CD4-positive, alpha-beta T cell treated with Interleukin-6 at 100 ng/mL for 8 hours (primary cell): ENCODE results near the gene NODAL.
A peak's percentile ranks its signal among the peaks of the same experiment; 100 is the strongest.

Source experiments
- DNase-seq: peaks from one replicate; pipeline ENCODE4 v3.0.0-alpha.2; 2020; ENCODE audit warnings: mixed read lengths, low spot score

The NODAL gene

GRCh38 chr10:70432561-70433263, 8.8 kb downstream of the NODAL start:
- DNase-seq, result peak; percentile 16

- no peak for DNase-seq
These were observed 9.4 kb downstream of the NODAL start for GRCh38 chr10:70432101-70432500.

- DNase-seq, result no peak
These were observed 10.7 kb downstream of the NODAL start for GRCh38 chr10:70430493-70431445.

GRCh38 chr10:70426823-70427222, 14.7 kb downstream of the NODAL start:
- DNase-seq, result no peak

GRCh38 chr10:70425096-70425495, 16.4 kb downstream of the NODAL start:
- DNase-seq, result no peak

- no peak for DNase-seq
These were observed 17.2 kb downstream of the NODAL start for GRCh38 chr10:70424320-70424719.

- no peak for DNase-seq
These were observed 22.8 kb downstream of the NODAL start for GRCh38 chr10:70418713-70419112.

GRCh38 chr10:70418229-70418628, 23.3 kb downstream of the NODAL start:
- DNase-seq, result no peak

- DNase-seq, result no peak
These were observed 23.9 kb downstream of the NODAL start for GRCh38 chr10:70417568-70417967.

GRCh38 chr10:70412356-70412755, 29.1 kb downstream of the NODAL start:
- no peak for DNase-seq

- no peak for DNase-seq
These were observed 30.9 kb downstream of the NODAL start for GRCh38 chr10:70410608-70411007.

GRCh38 chr10:70409772-70410171, 31.7 kb downstream of the NODAL start:
- no peak for DNase-seq

GRCh38 chr10:70405037-70405824, 36.2 kb downstream of the NODAL start:
- DNase-seq, result peak; percentile 19

GRCh38 chr10:70404787-70405036, 36.8 kb downstream of the NODAL start:
- DNase-seq, result no peak

GRCh38 chr10:70404036-70404786, 37.3 kb downstream of the NODAL start, which contains the start of gene EIF4EBP2:
EIF4EBP2 (plus strand) TSS chr10:70404145; CDS start chr10:70404402, 257 bp downstream.
- DNase-seq, result peak; percentile 96

- no peak for DNase-seq
These were observed 37.9 kb downstream of the NODAL start for GRCh38 chr10:70403483-70404035.

GRCh38 chr10:70399177-70399576, 42.3 kb downstream of the NODAL start:
- DNase-seq, result no peak

GRCh38 chr10:70396140-70396539, 45.3 kb downstream of the NODAL start:
- no peak for DNase-seq

- no peak for DNase-seq
These were observed 49.8 kb downstream of the NODAL start for GRCh38 chr10:70391654-70392053.
